ENCODE data around the gene RGS6.

GRCh38 chr14:72479461-72479931 is 547.3 kb downstream of the RGS6 start:
- TF ChIP-seq CTCF (IDR thresholded peaks at IDR 0.05; ENCODE audit: low read depth, low read length, missing input control) (no peak), GABPA (IDR thresholded peaks at IDR 0.05 in 1 of 2, conservative IDR thresholded peaks at IDR 0.05 in 1 of 2) (no peak), SP1 (IDR thresholded peaks at IDR 0.05) (no peak), RAD21 (IDR thresholded peaks at IDR 0.05) (no peak), ATF3 (IDR thresholded peaks at IDR 0.05) (no peak), TAF1 (conservative IDR thresholded peaks at IDR 0.05) (no peak), ZBTB33 (IDR thresholded peaks at IDR 0.05) (no peak), REST (IDR thresholded peaks at IDR 0.05) (no peak), JUND (IDR thresholded peaks at IDR 0.05) (no peak), YY1 (IDR thresholded peaks at IDR 0.05) (no peak)
